ENCODE results near the gene PTPRG. TPM values are rescaled to one million over a fixed set of nuclear protein-coding genes. Genes with fewer than 3 reads are reported as not detected.

The PTPRG gene
- total RNA-seq, 1 donor from 2014 or later = 44.3 TPM

- Mint-ChIP-seq H3K4me1 (ENCODE audit: low read depth) (peaks cover 10% of the 10 kb centered on the region), H3K27me3 (no peaks in the 10 kb centered on the region), H3K27ac (no peak overlapping the region), H3K36me3 (ENCODE audit: insufficient read depth) (no peaks in the 10 kb centered on the region), H3K9me3 (ENCODE audit: low read depth) (no peaks in the 10 kb centered on the region), H3K4me3 (ENCODE audit: low read depth) (no peak overlapping the region)
- DNase-seq (ENCODE audit: low spot score, unreplicated experiment) = no peak
- TF ChIP-seq CTCF (IDR thresholded peaks at IDR 0.05; ENCODE audit: unreplicated experiment) = no peak
Measured at GRCh38 chr3:61960976-61961375, 399.6 kb downstream of the PTPRG start.

GRCh38 chr3:61961900-61962299 is 400.5 kb downstream of the PTPRG start:
- no peak for DNase-seq (ENCODE audit: low spot score, unreplicated experiment)
- Mint-ChIP-seq H3K4me1 (ENCODE audit: low read depth) (peaks cover 4% of the 10 kb centered on the region), H3K4me3 (ENCODE audit: low read depth) (no peak overlapping the region), H3K36me3 (ENCODE audit: insufficient read depth) (no peaks in the 10 kb centered on the region), H3K9me3 (ENCODE audit: low read depth) (no peaks in the 10 kb centered on the region), H3K27me3 (no peaks in the 10 kb centered on the region), H3K27ac (no peak overlapping the region)
- no peak for TF ChIP-seq CTCF (IDR thresholded peaks at IDR 0.05; ENCODE audit: unreplicated experiment)

GRCh38 chr3:61964566-61964965 is 403.2 kb downstream of the PTPRG start:
- Mint-ChIP-seq H3K27me3 (no peaks in the 10 kb centered on the region), H3K4me1 (ENCODE audit: low read depth) (no peaks in the 10 kb centered on the region), H3K36me3 (ENCODE audit: insufficient read depth) (no peaks in the 10 kb centered on the region), H3K4me3 (ENCODE audit: low read depth) (no peak overlapping the region), H3K9me3 (ENCODE audit: low read depth) (no peaks in the 10 kb centered on the region), H3K27ac (no peak overlapping the region)
- no peak for DNase-seq (ENCODE audit: low spot score, unreplicated experiment)
- TF ChIP-seq CTCF (IDR thresholded peaks at IDR 0.05; ENCODE audit: unreplicated experiment) = no peak

GRCh38 chr3:61965770-61966131 is 404.4 kb downstream of the PTPRG start:
- Mint-ChIP-seq H3K4me1 (ENCODE audit: low read depth) (no peaks in the 10 kb centered on the region), H3K27ac (no peak overlapping the region), H3K36me3 (ENCODE audit: insufficient read depth) (no peaks in the 10 kb centered on the region), H3K9me3 (ENCODE audit: low read depth) (no peaks in the 10 kb centered on the region), H3K27me3 (no peaks in the 10 kb centered on the region), H3K4me3 (ENCODE audit: low read depth) (no peak overlapping the region)
- no peak for DNase-seq (ENCODE audit: low spot score, unreplicated experiment)
- no peak for TF ChIP-seq CTCF (IDR thresholded peaks at IDR 0.05; ENCODE audit: unreplicated experiment)

- Mint-ChIP-seq H3K27ac (no peak overlapping the region), H3K9me3 (ENCODE audit: low read depth) (no peaks in the 10 kb centered on the region), H3K4me3 (ENCODE audit: low read depth) (no peak overlapping the region), H3K4me1 (ENCODE audit: low read depth) (no peaks in the 10 kb centered on the region), H3K27me3 (no peaks in the 10 kb centered on the region), H3K36me3 (ENCODE audit: insufficient read depth) (no peaks in the 10 kb centered on the region)
- no peak for TF ChIP-seq CTCF (IDR thresholded peaks at IDR 0.05; ENCODE audit: unreplicated experiment)
- no peak for DNase-seq (ENCODE audit: low spot score, unreplicated experiment)
Measured at GRCh38 chr3:61966200-61966599, 404.8 kb downstream of the PTPRG start.
